Fibroblast of lung (primary cell): ENCODE measurements around the gene PPFIBP1. TPM values are rescaled to one million over a fixed set of nuclear protein-coding genes. Genes with fewer than 3 reads are reported as not detected.

ENCODE experiments used
- DNase-seq, 2 donors: peaks; one replicate each; pipeline versions ENCODE4 v3.0.0 to v3.0.0-alpha.2; 2010; ENCODE audit warnings: low read depth in 2 of 2
- H2AFZ ChIP-seq: 2 replicates; pipeline ENCODE4 v1.5.1; 2012; ENCODE audit warnings: low read length, control low read depth, inconsistent platforms
- H3K27ac ChIP-seq: 2 replicates; pipeline ENCODE4 v1.5.1; 2011; ENCODE audit warnings: low read length, control low read depth; ENCODE audit not compliant: insufficient read depth
- H3K27me3 ChIP-seq: 2 replicates; pipeline ENCODE4 v1.5.1; 2011; ENCODE audit warnings: mild to moderate bottlenecking, low read length; ENCODE audit not compliant: control insufficient read depth, insufficient read depth
- H3K36me3 ChIP-seq: 2 replicates; pipeline ENCODE4 v1.5.1; 2011; ENCODE audit warnings: low read length; ENCODE audit not compliant: control insufficient read depth, insufficient read depth
- H3K4me1 ChIP-seq: 2 replicates; pipeline ENCODE4 v1.5.1; 2011; ENCODE audit warnings: low read length; ENCODE audit not compliant: control insufficient read depth, insufficient read depth; ENCODE audit errors: extremely low read depth
- H3K4me2 ChIP-seq: 2 replicates; pipeline ENCODE4 v1.5.1; 2011; ENCODE audit warnings: low read length, control low read depth; ENCODE audit not compliant: insufficient read depth; ENCODE audit errors: extremely low read depth
- H3K4me3 ChIP-seq, 4 experiments: fragments of 200-600 bp in 1 of 4; sonication (generic) in 1 of 4; replicated peaks in 1 of 4; 2 replicates each; pipeline ENCODE4 v1.5.1; 2011 to 2016; ENCODE audit warnings: low read length in 4 of 4, low read depth in 3 of 4, mild to moderate bottlenecking in 3 of 4, control low read depth in 2 of 4, inconsistent platforms in 1 of 4, mixed read lengths in 1 of 4; ENCODE audit not compliant: insufficient read depth in 1 of 4; ENCODE audit errors: control extremely low read depth in 1 of 4
- H3K79me2 ChIP-seq: 2 replicates; pipeline ENCODE4 v1.5.1; 2012; ENCODE audit warnings: mild to moderate bottlenecking, low read length, inconsistent platforms; ENCODE audit not compliant: control insufficient read depth, insufficient read depth
- H3K9ac ChIP-seq: 2 replicates; pipeline ENCODE4 v1.5.1; 2011; ENCODE audit warnings: mild to moderate bottlenecking, low read length, control low read depth; ENCODE audit not compliant: insufficient read depth
- H3K9me3 ChIP-seq: 2 replicates; pipeline ENCODE4 v1.5.1; 2012; ENCODE audit warnings: low read depth, low read length; ENCODE audit not compliant: control insufficient read depth, insufficient read depth
- H4K20me1 ChIP-seq: 2 replicates; pipeline ENCODE4 v1.5.1; 2011; ENCODE audit warnings: low read length; ENCODE audit not compliant: control insufficient read depth, insufficient read depth; ENCODE audit errors: extremely low read depth
- EZH2 ChIP-seq: IDR thresholded peaks from 2 replicates; pipeline ENCODE4 v1.5.1; 2012; ENCODE audit warnings: low read length, control low read depth, mild to moderate bottlenecking; ENCODE audit errors: missing control alignments
- polyA plus RNA-seq, 2 donors: library from polyadenylated mRNA; depleted of rRNA in 1 of 2; stranded (reverse) in 1 of 2; unstranded in 1 of 2; fragments of >200 nt; gene quantifications; 2 replicates each; pipeline ENCODE4 v1.2.1, GENCODE V29; 2011 to 2012; ENCODE audit warnings: missing spikeins in 1 of 2
- total RNA-seq: library from RNA; depleted of rRNA; stranded (reverse); fragments of >200 nt; gene quantifications from 2 replicates; pipeline ENCODE4 v1.2.1, GENCODE V29; 2014
- TF ChIP-seq, protein P1 (sequence below), 2 donors: IDR thresholded peaks in 1 of 2; conservative IDR thresholded peaks in 1 of 2; 1 replicate in 1 of 2; 2 replicates in 1 of 2; pipeline ENCODE4 v1.5.1; 2011 to 2012; ENCODE audit warnings: low read length in 2 of 2, control low read depth in 1 of 2, inconsistent platforms in 1 of 2, low read depth in 1 of 2, mild to moderate bottlenecking in 1 of 2

PPFIBP1 gene
- total and polyA plus RNA-seq, 2 donors (not counting 1 experiment from before 2014, with no cell fraction given) = 65.1 to 93.0 TPM

DNA sequence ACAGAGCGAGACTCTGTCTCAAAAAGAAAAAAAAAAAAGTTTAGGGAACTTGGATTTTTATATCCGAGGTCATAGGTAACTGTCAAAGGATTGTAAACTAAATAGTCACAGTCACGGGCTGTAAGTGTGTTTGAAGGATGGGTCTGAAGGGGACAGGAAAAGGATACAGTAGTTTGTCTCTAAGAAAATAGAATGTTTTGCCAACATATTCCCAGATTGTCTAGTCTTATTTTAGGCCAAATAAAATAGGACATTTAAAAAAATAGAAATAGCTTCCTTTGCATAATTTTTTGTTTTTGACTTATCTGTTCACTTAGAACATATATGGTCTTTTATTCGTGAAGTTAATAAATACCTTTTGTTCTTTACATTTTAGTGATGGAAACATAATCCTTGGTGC is 148.0 kb downstream of the PPFIBP1 start:
- no peak overlapping the region for H2AFZ ChIP-seq
- no peaks in the 10 kb centered on the region for H3K79me2 ChIP-seq
- no peak overlapping the region for H3K27ac ChIP-seq
- H3K27me3 ChIP-seq = no peaks in the 10 kb centered on the region
- H3K9ac ChIP-seq = no peak overlapping the region
- no peak overlapping the region for H3K4me3 ChIP-seq
- no peak for DNase-seq
- no peaks in the 10 kb centered on the region for H3K4me1 ChIP-seq
- H3K36me3 ChIP-seq = peaks cover 5% of the 10 kb centered on the region
- no peaks in the 10 kb centered on the region for H3K9me3 ChIP-seq
- H3K4me2 ChIP-seq = no peak overlapping the region
- H4K20me1 ChIP-seq = no peaks in the 10 kb centered on the region
- TF ChIP-seq, protein P1, sequence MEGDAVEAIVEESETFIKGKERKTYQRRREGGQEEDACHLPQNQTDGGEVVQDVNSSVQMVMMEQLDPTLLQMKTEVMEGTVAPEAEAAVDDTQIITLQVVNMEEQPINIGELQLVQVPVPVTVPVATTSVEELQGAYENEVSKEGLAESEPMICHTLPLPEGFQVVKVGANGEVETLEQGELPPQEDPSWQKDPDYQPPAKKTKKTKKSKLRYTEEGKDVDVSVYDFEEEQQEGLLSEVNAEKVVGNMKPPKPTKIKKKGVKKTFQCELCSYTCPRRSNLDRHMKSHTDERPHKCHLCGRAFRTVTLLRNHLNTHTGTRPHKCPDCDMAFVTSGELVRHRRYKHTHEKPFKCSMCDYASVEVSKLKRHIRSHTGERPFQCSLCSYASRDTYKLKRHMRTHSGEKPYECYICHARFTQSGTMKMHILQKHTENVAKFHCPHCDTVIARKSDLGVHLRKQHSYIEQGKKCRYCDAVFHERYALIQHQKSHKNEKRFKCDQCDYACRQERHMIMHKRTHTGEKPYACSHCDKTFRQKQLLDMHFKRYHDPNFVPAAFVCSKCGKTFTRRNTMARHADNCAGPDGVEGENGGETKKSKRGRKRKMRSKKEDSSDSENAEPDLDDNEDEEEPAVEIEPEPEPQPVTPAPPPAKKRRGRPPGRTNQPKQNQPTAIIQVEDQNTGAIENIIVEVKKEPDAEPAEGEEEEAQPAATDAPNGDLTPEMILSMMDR (conservative IDR thresholded peaks at IDR 0.05 in 1 of 2, IDR thresholded peaks at IDR 0.05 in 1 of 2; ENCODE audit: low read depth in 1 of 2, low read length in 2 of 2) = no peak
- no peak for TF ChIP-seq EZH2

DNA sequence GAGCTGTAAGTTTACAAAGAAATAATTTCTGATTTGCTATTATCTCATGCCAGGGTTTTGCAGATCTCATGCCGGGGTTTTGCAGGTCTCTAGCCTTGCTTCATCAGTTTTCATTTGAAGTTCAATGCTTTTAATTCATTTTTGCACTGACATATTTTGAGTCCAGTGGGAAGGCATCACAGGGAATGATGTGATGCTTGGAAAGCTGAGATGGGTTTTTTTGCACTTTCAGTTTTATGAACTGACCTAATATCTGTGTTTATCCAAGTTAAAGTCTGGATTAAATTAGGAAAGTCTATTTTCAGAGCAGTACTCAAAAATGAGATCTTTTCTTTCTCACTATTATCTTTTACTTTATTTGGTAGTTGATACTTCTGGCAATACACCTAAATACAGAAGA is 148.6 kb downstream of the PPFIBP1 start:
- Histone ChIP-seq H3K4me1 (no peaks in the 10 kb centered on the region), H3K9me3 (no peaks in the 10 kb centered on the region), H3K36me3 (peaks cover 4% of the 10 kb centered on the region), H3K27ac (no peak overlapping the region), H3K4me2 (no peak overlapping the region), H2AFZ (no peak overlapping the region), H3K4me3 (no peak overlapping the region), H3K9ac (no peak overlapping the region), H4K20me1 (no peaks in the 10 kb centered on the region), H3K79me2 (no peaks in the 10 kb centered on the region), H3K27me3 (no peaks in the 10 kb centered on the region)
- TF ChIP-seq, protein P1 (conservative IDR thresholded peaks at IDR 0.05 in 1 of 2, IDR thresholded peaks at IDR 0.05 in 1 of 2; ENCODE audit: low read depth in 1 of 2, low read length in 2 of 2) = no peak
- TF ChIP-seq EZH2 = no peak
- DNase-seq = peak in 1 of 2 donors; percentile 12

DNA sequence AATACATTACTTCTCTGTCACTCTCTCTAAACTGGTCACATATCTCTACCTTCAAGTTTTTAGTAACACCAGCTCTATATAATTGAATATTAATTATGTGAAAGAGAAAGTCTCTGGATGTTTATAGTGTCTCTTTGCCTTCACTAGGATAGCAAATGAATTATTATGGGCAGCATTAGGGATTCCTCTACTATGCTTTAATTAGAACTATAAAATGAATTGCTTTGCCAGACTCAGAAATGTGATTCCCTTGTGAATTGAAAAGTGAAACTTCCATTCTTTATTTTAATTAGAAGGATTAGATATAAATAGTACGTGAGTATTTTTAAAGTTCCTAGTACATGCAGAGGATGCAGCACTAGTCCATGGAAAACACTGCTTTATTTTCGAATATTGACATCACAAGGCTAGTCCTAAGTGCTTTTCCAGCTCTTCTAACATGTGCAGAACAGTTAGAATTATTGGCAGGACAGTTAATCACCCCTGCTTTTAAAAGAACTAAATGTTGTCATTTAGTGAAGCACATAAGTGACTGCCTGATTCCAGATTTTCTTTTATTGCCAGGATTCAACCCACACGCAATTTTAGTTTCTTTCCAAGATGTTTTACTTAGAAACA is 149.2 kb downstream of the PPFIBP1 start:
- Histone ChIP-seq H3K36me3 (peaks cover under 1% of the 10 kb centered on the region), H3K4me3 (no peak overlapping the region), H3K27ac (no peak overlapping the region), H3K79me2 (no peaks in the 10 kb centered on the region), H3K27me3 (no peaks in the 10 kb centered on the region), H2AFZ (no peak overlapping the region), H4K20me1 (no peaks in the 10 kb centered on the region), H3K9ac (no peak overlapping the region), H3K4me2 (no peak overlapping the region), H3K4me1 (no peaks in the 10 kb centered on the region), H3K9me3 (no peaks in the 10 kb centered on the region)
- no peak for DNase-seq
- no peak for TF ChIP-seq EZH2
- TF ChIP-seq, protein P1 (conservative IDR thresholded peaks at IDR 0.05 in 1 of 2, IDR thresholded peaks at IDR 0.05 in 1 of 2; ENCODE audit: low read depth in 1 of 2, low read length in 2 of 2) = no peak
